Stimulated activated naive CD8-positive, alpha-beta T cell treated with anti-CD3 and anti-CD28 coated beads, Interleukin-15, Interleukin-2, amounts not matched to agents 100 ng/mL and 50 ng/mL, for 24 hours (primary cell): ENCODE data around the gene CXCL12.

ENCODE experiments used
- H3K27ac Mint-ChIP-seq: one replicate; pipeline ENCODE4 v1.8.0; 2021; ENCODE audit warnings: mild to moderate bottlenecking, mixed read lengths
- H3K27me3 Mint-ChIP-seq: one replicate; pipeline ENCODE4 v1.8.0; 2021; ENCODE audit warnings: mixed read lengths
- H3K36me3 Mint-ChIP-seq: one replicate; pipeline ENCODE4 v1.8.0; 2021; ENCODE audit warnings: low read depth, mixed read lengths
- H3K4me1 Mint-ChIP-seq: one replicate; pipeline ENCODE4 v1.8.0; 2021; ENCODE audit warnings: low read depth, mixed read lengths
- H3K4me3 Mint-ChIP-seq: one replicate; pipeline ENCODE4 v1.8.0; 2021; ENCODE audit warnings: mild to moderate bottlenecking, mixed read lengths
- H3K9me3 Mint-ChIP-seq: one replicate; pipeline ENCODE4 v1.8.0; 2021; ENCODE audit warnings: mixed read lengths

The CXCL12 gene

DNA sequence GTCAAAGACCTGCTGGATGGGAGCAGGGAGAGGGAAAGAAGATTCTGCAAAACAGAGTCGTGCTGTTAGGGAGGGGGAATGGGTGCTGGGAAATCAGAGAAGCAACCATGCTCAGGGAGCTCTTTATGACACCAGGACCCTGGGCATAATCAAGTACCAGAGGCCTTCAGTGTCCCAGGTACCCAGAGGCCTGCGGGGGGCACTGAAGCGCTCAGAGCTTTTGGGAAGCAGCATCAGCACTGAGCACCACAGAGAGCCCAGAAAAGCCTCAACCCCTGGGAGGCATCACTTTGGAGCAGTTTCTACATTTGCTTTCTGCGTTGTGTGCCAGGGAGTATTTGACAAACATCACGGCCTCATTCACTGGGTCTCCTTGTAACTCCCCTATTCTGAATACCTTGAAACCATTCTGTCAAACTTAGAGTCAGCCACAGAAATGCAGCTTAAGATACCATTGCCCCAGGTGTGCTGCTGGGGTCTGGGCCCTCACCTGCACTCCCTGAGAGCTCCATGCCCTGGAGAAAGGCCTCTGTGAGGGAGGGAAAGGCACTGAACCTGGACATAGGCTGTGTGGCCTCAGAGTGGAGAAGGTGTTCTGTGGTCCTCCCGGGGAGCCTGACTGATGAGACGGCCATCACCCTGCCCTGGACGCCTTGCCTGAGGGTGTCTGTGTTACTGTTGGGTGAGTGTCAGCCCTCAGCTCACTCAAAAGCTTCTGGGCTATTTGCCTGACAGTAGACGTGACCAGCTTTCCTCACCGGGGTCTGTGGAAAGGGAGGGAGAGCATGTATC lies 37.1 kb downstream of the CXCL12 start:
- no peaks in the 10 kb centered on the region for H3K36me3 Mint-ChIP-seq
- H3K9me3 Mint-ChIP-seq = no peaks in the 10 kb centered on the region
- H3K27me3 Mint-ChIP-seq = no peaks in the 10 kb centered on the region
- H3K27ac Mint-ChIP-seq = no peak overlapping the region
- no peaks in the 10 kb centered on the region for H3K4me1 Mint-ChIP-seq
- no peak overlapping the region for H3K4me3 Mint-ChIP-seq

DNA sequence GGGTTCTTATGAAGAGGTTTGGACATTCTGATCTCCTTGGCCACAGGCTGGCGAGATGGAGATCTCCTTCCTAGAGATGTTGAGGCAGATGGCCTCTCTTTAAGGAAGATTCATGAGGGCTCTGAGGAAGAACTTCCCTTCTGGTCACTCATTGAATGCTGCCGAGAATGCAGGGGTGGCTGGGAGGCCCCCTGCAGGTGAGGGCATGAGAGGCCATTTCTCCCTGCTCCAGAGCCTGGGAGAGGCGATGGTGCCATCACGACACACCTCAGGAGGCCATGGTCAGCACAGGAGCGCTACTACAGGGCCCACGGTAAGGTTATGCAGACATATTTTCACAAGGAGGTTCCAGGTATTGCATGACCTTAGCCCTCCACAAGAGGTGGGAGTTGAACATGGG lies 40.2 kb downstream of the CXCL12 start:
- H3K4me1 Mint-ChIP-seq = no peaks in the 10 kb centered on the region
- no peaks in the 10 kb centered on the region for H3K36me3 Mint-ChIP-seq
- H3K27ac Mint-ChIP-seq = no peak overlapping the region
- no peak overlapping the region for H3K4me3 Mint-ChIP-seq
- no peaks in the 10 kb centered on the region for H3K27me3 Mint-ChIP-seq
- no peaks in the 10 kb centered on the region for H3K9me3 Mint-ChIP-seq

DNA sequence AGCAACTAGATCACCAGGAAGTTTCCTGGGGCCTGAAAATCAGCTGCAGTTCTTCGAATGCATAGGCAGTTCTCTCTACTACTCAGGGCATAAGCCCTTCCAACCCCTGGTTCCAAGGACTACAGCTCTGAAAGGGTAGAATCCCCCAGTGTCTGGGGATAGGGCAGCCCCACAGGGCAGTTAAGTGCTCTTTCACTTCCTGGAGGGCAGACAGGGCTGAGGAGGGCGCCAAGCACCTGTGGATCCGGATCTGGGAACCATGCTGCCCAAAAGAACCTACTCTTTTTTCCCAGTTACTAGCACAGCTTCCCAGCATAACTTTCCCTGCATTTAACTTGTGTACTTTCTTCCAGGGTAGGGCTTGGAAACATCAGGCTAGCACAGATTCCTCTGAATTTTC lies 41.1 kb downstream of the CXCL12 start:
- no peaks in the 10 kb centered on the region for H3K27me3 Mint-ChIP-seq
- H3K9me3 Mint-ChIP-seq = no peaks in the 10 kb centered on the region
- H3K36me3 Mint-ChIP-seq = no peaks in the 10 kb centered on the region
- no peak overlapping the region for H3K4me3 Mint-ChIP-seq
- no peaks in the 10 kb centered on the region for H3K4me1 Mint-ChIP-seq
- no peak overlapping the region for H3K27ac Mint-ChIP-seq

DNA sequence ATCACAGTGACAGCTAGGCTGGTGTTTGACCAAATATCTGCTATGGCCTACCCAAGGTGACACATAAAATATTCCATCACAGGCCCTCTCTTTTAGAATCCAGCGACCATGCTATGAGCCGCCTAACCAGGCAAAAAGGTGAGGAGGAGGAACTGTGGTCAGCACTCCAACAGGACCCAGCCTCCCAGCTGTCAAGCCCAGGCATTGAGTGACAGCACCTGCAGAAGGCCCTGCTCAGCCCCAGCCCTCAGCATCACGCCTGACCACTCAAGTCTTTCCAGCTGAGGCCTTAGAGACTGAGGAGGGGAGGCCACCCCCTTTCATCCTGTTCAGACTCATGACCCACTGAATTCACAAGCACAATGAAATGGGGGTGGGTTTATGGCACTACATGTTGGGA lies 43.0 kb downstream of the CXCL12 start:
- H3K4me3 Mint-ChIP-seq = no peak overlapping the region
- no peaks in the 10 kb centered on the region for H3K4me1 Mint-ChIP-seq
- no peak overlapping the region for H3K27ac Mint-ChIP-seq
- no peaks in the 10 kb centered on the region for H3K27me3 Mint-ChIP-seq
- H3K36me3 Mint-ChIP-seq = no peaks in the 10 kb centered on the region
- no peaks in the 10 kb centered on the region for H3K9me3 Mint-ChIP-seq

DNA sequence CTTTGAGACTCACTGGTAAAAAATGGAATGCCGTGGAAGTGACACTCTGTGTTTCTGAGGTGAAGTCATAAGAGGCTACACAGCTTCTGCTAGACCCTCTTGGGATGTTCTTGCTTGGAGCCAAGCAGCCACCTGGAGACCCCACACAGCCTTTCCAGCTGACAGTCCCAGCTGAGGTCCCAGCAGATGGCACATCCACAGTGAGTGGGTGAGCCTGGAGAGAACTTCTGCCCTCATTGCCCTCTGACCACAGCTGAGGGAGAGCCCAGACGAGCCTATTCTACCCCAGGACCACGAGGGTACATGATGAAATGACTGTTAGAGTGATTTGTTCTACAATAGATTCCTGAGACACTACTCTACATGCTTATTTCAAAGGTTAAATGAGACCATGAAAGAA lies 44.3 kb downstream of the CXCL12 start:
- no peaks in the 10 kb centered on the region for H3K9me3 Mint-ChIP-seq
- H3K4me3 Mint-ChIP-seq = no peak overlapping the region
- H3K36me3 Mint-ChIP-seq = no peaks in the 10 kb centered on the region
- H3K27ac Mint-ChIP-seq = no peak overlapping the region
- no peaks in the 10 kb centered on the region for H3K27me3 Mint-ChIP-seq
- no peaks in the 10 kb centered on the region for H3K4me1 Mint-ChIP-seq

DNA sequence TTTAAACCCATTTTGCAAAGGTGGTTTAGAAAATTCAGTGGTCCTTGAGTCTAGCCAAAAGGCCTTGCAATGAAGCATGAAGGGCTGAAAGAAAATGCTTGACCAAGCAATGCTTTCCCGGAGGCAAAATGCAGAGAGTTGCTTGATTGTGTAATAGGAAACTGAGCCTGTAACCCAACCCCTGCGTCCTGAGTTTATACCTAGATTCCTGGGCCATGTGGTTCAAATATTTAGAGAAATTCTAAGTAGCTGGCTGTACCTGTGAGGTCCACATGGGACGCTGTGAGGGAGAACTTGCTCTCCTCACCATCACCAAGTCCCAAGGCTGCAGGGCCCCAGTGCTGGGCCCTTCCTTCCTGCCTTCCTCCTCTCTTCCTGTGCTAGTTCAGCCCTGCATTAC lies 45.7 kb downstream of the CXCL12 start:
- H3K27ac Mint-ChIP-seq = no peak overlapping the region
- no peaks in the 10 kb centered on the region for H3K36me3 Mint-ChIP-seq
- no peaks in the 10 kb centered on the region for H3K27me3 Mint-ChIP-seq
- H3K4me3 Mint-ChIP-seq = no peak overlapping the region
- H3K4me1 Mint-ChIP-seq = no peaks in the 10 kb centered on the region
- no peaks in the 10 kb centered on the region for H3K9me3 Mint-ChIP-seq

DNA sequence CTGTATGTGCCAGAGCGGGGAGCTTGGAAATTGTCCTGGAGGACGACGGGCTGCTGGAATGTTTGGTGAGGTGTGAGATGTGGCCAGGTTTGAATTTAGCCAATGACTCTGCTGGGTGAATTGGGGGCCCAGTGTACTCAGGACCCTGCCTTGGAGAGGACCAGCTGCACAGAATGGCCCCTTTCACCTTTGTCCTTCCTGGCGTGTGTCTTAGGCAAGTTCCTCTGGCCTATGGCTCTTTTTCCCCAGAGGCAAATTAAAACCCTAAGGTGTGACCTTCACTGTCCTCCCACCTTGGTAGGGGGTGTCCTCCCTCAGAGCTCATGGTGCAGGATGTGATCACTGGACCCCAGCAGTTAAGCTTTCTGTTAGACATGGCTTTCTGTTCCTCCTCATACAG lies 47.8 kb downstream of the CXCL12 start:
- Mint-ChIP-seq H3K27me3 (peaks cover 5% of the 10 kb centered on the region), H3K4me3 (no peak overlapping the region), H3K4me1 (no peaks in the 10 kb centered on the region), H3K36me3 (no peaks in the 10 kb centered on the region), H3K9me3 (no peaks in the 10 kb centered on the region), H3K27ac (no peak overlapping the region)

DNA sequence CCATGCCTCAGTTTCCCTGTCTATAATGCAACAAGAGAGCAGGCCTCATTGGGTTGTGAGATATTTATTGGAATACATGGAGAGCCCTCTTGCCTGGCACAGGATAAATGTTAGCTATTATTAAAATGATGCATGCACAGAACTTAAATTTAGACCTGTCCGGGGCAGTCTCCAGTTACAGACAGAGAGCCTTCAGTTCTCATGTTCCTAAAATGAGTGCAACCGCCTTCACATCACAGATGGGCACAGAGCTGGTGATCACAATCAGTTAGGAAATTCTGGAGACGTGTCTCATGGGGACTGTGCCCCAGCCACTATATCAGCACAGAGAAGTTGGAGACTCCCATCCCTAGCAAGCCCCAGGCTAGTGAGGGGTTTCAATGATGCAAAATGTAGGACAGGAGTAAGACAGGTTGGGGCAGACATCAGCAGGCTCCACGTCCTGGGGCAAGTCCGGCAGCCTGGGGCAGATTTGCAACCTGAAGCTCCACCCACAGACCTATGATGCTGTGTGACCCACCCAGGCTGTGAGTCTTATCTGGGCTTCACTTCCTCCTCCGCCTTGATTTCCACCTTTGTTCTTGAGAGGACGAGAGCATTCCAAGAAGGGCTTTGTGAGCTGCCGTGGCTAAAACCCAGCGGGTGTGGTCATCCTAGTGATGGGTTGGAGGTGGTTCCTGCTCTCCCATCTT lies 49.4 kb downstream of the CXCL12 start:
- Mint-ChIP-seq H3K4me1 (no peaks in the 10 kb centered on the region), H3K27me3 (peaks cover 5% of the 10 kb centered on the region), H3K27ac (no peak overlapping the region), H3K9me3 (no peaks in the 10 kb centered on the region), H3K36me3 (no peaks in the 10 kb centered on the region), H3K4me3 (no peak overlapping the region)

DNA sequence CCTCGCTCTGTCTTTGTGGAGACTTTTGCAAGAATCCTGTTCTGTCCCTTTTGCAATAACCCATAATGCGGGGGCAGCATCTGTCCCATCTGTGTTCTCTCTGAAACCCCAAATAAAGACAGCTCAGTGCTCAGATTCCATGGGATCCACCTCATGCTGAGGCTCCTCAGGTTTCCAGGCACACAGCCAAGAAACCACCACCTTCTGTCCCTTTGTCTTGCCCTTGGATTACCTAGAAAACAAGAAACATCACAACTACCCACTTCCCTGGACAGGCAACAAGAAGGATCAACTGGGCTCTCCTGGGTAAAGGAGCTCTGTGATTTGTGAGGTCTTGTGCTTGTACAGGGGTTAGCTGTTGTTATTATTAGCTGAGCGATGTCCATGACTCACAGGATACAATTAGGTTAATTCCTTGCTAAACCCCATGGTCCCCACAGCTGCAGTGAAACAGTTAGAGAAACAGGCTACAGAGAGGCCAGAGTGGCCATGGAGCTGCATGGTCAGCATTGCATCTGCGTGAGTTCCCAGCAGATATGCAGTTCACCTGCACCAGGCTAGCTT lies 50.2 kb downstream of the CXCL12 start:
- H3K4me3 Mint-ChIP-seq = no peak overlapping the region
- H3K36me3 Mint-ChIP-seq = no peaks in the 10 kb centered on the region
- H3K27ac Mint-ChIP-seq = no peak overlapping the region
- no peaks in the 10 kb centered on the region for H3K4me1 Mint-ChIP-seq
- H3K9me3 Mint-ChIP-seq = no peaks in the 10 kb centered on the region
- peaks cover 5% of the 10 kb centered on the region for H3K27me3 Mint-ChIP-seq

DNA sequence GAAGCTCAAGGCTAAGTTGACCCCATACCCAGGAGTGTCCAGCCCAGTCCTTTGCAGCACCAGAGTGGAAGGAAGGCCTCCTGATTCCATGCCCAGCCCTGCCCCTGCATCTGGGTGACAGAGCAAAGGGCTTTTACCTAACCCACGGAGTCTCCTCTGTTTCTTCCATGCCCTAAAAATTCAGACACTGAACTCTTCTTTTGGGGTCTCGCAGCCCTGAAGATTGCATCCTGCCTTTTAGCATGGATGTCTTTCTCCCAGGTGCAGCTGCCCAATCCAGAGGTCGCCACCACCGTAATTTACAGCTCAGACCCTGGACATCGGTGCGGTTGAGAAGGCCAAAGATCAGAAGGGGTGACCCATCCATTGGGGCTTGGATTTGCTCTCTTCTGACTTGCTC lies 50.8 kb downstream of the CXCL12 start:
- no peaks in the 10 kb centered on the region for H3K9me3 Mint-ChIP-seq
- H3K36me3 Mint-ChIP-seq = no peaks in the 10 kb centered on the region
- H3K4me1 Mint-ChIP-seq = no peaks in the 10 kb centered on the region
- H3K27me3 Mint-ChIP-seq = peaks cover 8% of the 10 kb centered on the region
- no peak overlapping the region for H3K4me3 Mint-ChIP-seq
- no peak overlapping the region for H3K27ac Mint-ChIP-seq

DNA sequence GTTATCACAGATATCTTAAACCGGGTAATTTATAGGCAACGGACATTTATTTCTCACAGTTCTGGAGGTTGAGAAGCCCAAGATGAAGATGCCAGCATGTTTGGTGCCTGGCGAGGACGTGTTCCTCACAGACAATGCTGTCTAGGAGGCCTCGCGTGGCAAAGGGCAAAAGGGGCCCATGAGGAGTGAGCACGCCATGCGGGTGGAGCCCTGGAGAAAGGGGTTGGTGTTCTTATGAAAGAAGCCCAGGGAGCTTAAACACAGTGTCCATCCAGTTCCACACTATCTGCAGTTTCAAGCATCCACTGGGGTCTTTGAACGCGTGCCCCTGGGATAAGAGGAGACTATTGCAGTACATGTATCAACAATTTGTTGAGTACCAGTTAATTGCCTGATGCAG lies 51.4 kb downstream of the CXCL12 start:
- Mint-ChIP-seq H3K36me3 (no peaks in the 10 kb centered on the region), H3K27me3 (peaks cover 11% of the 10 kb centered on the region), H3K4me3 (no peak overlapping the region), H3K27ac (no peak overlapping the region), H3K9me3 (no peaks in the 10 kb centered on the region), H3K4me1 (no peaks in the 10 kb centered on the region)

DNA sequence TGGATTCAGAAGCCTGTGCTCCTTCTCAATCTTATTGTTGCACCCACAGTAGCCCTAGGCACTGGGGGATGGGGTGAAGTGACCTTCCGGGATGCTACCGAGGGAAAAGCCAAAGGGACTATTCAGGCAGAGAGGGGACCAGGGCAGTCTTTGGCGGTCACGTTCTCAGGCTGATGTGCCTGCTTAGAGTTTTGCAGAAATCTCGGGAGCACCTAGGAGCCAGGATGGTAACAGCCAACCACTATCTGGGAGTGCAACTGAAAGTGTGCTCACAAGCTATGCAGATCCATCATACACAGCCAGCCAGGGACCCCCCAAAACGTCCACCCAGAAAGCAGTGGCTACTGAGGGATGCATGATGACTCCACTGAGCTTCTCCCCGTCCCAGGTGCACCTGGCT lies 52.4 kb downstream of the CXCL12 start:
- Mint-ChIP-seq H3K27me3 (peaks cover 14% of the 10 kb centered on the region), H3K4me3 (no peak overlapping the region), H3K9me3 (no peaks in the 10 kb centered on the region), H3K4me1 (no peaks in the 10 kb centered on the region), H3K36me3 (no peaks in the 10 kb centered on the region), H3K27ac (no peak overlapping the region)

DNA sequence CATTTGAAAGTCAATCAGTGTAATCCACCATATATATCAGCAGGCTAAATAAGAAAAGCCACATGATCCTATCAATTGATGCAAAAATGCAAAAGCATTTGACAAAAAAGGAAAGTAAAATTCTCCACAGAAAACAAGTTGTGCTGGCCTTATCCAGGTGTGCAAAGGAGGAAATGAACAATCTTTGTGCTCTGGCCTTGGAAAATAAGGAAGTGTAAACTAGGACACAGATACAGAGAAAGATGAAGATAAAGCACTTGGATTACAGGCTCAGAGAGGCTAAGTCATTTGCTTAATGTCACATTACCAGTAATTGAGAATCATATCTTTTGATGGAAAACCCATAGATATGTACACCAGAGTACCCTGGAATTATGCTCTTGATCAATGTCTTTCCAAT lies 54.5 kb downstream of the CXCL12 start:
- H3K36me3 Mint-ChIP-seq = no peaks in the 10 kb centered on the region
- no peaks in the 10 kb centered on the region for H3K9me3 Mint-ChIP-seq

DNA sequence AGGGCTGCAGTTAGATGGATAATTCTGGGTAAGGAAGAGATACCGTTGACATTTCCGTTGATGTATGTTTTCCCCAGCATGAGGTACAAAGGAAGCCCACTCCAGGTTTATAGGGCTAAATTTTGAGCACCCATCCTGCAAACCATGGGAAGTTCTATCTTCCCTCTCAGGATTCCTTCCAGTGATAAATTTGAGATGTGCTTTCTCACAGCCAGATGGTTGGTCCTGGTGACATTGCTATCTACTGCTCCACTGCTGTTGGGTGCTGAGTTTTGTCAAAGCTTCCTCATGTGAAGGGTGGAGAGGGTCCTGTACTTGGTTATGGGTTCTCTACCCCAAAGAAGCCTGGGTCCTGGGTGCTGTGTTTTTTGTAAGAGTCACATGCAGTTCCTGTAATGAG lies 57.4 kb downstream of the CXCL12 start:
- peaks cover 18% of the 10 kb centered on the region for H3K27me3 Mint-ChIP-seq
- no peak overlapping the region for H3K4me3 Mint-ChIP-seq
- no peaks in the 10 kb centered on the region for H3K36me3 Mint-ChIP-seq
- no peak overlapping the region for H3K27ac Mint-ChIP-seq
- no peaks in the 10 kb centered on the region for H3K4me1 Mint-ChIP-seq
- no peaks in the 10 kb centered on the region for H3K9me3 Mint-ChIP-seq

More for the DNA sequence above, 54.5 kb downstream of the CXCL12 start:
- H3K4me1 Mint-ChIP-seq = no peaks in the 10 kb centered on the region
- H3K27me3 Mint-ChIP-seq = peaks cover 18% of the 10 kb centered on the region
- no peak overlapping the region for H3K27ac Mint-ChIP-seq
- no peak overlapping the region for H3K4me3 Mint-ChIP-seq
